ENCODE results near the gene CFAP97D2.

CFAP97D2 gene

DNA sequence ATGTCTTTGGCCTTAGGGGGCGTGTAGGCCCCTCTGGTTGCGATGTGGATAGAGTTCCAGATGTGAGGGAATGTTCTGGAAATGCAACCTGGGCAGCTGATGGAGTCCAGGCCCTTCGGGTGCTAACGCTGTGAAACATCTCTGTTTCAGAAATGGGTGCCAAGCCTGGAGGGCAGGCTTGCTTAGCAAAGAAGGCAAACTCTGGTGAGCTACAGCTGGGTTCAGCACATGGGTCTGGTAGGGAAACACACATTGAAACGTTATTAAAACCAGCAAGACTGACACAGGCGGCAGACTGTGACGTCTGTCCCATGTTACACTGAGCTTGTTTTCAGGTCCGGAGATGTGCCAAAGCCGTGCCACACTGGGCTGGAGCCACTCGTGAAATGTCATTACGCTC is 47.0 kb downstream of the CFAP97D2 start:
- no peak for TF ChIP-seq CTCF (IDR thresholded peaks at IDR 0.05; ENCODE audit: low read depth, low read length, poor library complexity, severe bottlenecking)
- H4K20me1 ChIP-seq (ENCODE audit: control insufficient read depth, insufficient read depth, low read depth, low read length) = no peaks in the 10 kb centered on the region; the same call in 1 of the 2 replicates
- H3K27me3 ChIP-seq (ENCODE audit: control insufficient read depth, low read length) = peaks cover 36% of the 10 kb centered on the region
- no peak overlapping the region for H3K4me2 ChIP-seq (ENCODE audit: low read length)
- peaks cover 4% of the 10 kb centered on the region; the same call in 1 of the 2 replicates for H3F3A ChIP-seq (ENCODE audit: control insufficient read depth, insufficient read depth)
- H3K9me2 ChIP-seq (replicated peaks; ENCODE audit: control insufficient read depth, low read length) = no peaks in the 10 kb centered on the region
- H3K4me1 ChIP-seq (ENCODE audit: control insufficient read depth, low read length) = peaks cover 24% of the 10 kb centered on the region
- no peaks in the 10 kb centered on the region for H3K79me2 ChIP-seq (ENCODE audit: control insufficient read depth, low read length)
- no peaks in the 10 kb centered on the region for H3K36me3 ChIP-seq (ENCODE audit: control insufficient read depth, low read length)
- H3K9me3 ChIP-seq (ENCODE audit: control insufficient read depth, insufficient read depth, low read length) = no peaks in the 10 kb centered on the region
- no peak overlapping the region for H3K4me3 ChIP-seq (ENCODE audit: low read length)
- no peak overlapping the region for H3K27ac ChIP-seq (ENCODE audit: low read depth, low read length)

DNA sequence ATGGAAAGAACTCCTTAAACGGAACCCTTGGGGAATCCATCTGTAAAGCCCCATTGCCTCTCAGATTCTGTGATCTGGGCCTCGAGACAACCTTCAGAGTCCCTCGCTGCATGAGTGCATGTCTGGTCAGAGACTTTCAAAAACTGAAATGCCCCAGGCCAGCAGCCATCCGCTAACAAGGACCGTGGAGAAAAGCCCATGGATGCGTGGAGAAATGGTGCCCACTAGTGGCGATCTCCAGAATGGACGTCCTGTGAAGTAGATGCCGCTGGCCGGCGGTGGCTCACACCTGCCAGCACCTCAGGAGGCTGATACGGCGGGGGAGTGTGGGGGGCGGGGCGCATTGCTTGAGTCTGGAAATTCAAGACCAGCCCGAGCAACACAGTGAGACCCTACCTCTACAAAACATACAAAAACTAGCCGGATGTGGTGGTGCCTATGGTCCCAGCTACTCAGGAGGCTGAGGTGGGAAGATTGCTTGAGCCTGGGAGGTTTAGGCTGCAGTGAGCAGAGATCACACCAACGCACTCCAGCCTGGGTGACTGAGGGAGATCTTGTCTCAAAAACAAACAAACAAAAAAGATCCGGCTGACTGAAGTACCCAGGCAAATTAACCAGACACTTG is 47.8 kb downstream of the CFAP97D2 start:
- Histone ChIP-seq H3K4me2 (ENCODE audit: low read length) (no peak overlapping the region), H3K9me2 (replicated peaks; ENCODE audit: control insufficient read depth, low read length) (no peaks in the 10 kb centered on the region), H3K79me2 (ENCODE audit: control insufficient read depth, low read length) (no peaks in the 10 kb centered on the region), H3F3A (ENCODE audit: control insufficient read depth, insufficient read depth) (peaks cover 4% of the 10 kb centered on the region; the same call in 1 of the 2 replicates), H3K4me1 (ENCODE audit: control insufficient read depth, low read length) (peaks cover 19% of the 10 kb centered on the region), H3K27me3 (ENCODE audit: control insufficient read depth, low read length) (peaks cover 36% of the 10 kb centered on the region), H4K20me1 (ENCODE audit: control insufficient read depth, insufficient read depth, low read depth, low read length) (no peaks in the 10 kb centered on the region; the same call in 1 of the 2 replicates), H3K27ac (ENCODE audit: low read depth, low read length) (no peak overlapping the region), H3K9me3 (ENCODE audit: control insufficient read depth, insufficient read depth, low read length) (no peaks in the 10 kb centered on the region), H3K4me3 (ENCODE audit: low read length) (no peak overlapping the region), H3K36me3 (ENCODE audit: control insufficient read depth, low read length) (no peaks in the 10 kb centered on the region)
- TF ChIP-seq CTCF (IDR thresholded peaks at IDR 0.05; ENCODE audit: low read depth, low read length, poor library complexity, severe bottlenecking) (peak; percentile 85), EZH2phosphoT487 (IDR thresholded peaks at IDR 0.05; ENCODE audit: borderline replicate concordance, low read length) (no peak)

DNA sequence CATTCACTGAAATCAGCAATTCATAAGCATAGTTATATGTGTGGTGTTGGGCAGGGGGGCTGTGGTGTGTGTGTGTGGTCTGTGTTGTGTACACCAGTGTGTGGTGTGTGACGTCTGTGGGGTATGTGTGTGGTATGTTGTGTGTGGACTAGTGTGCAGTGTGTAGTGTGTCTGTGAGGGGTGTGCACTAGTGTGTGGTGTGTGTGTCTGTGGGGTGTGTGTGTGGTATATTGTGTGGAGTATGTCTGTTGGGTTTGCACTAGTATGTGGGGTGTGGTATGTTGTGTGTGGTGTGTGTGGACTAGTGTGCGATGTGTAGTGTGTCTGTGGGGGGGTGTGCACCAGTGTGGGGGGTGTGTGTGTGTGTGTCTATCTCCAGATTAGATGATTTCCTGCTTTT is 48.5 kb downstream of the CFAP97D2 start:
- no peaks in the 10 kb centered on the region; the same call in 1 of the 2 replicates for H4K20me1 ChIP-seq (ENCODE audit: control insufficient read depth, insufficient read depth, low read depth, low read length)
- no peaks in the 10 kb centered on the region for H3K9me2 ChIP-seq (replicated peaks; ENCODE audit: control insufficient read depth, low read length)
- no peaks in the 10 kb centered on the region for H3K36me3 ChIP-seq (ENCODE audit: control insufficient read depth, low read length)
- H3K9me3 ChIP-seq (ENCODE audit: control insufficient read depth, insufficient read depth, low read length) = no peaks in the 10 kb centered on the region
- H3F3A ChIP-seq (ENCODE audit: control insufficient read depth, insufficient read depth) = peaks cover 4% of the 10 kb centered on the region; the same call in 1 of the 2 replicates
- peaks cover 11% of the 10 kb centered on the region for H3K4me1 ChIP-seq (ENCODE audit: control insufficient read depth, low read length)
- no peak overlapping the region for H3K27ac ChIP-seq (ENCODE audit: low read depth, low read length)
- peaks cover 36% of the 10 kb centered on the region for H3K27me3 ChIP-seq (ENCODE audit: control insufficient read depth, low read length)
- H3K4me2 ChIP-seq (ENCODE audit: low read length) = no peak overlapping the region
- H3K79me2 ChIP-seq (ENCODE audit: control insufficient read depth, low read length) = no peaks in the 10 kb centered on the region
- H3K4me3 ChIP-seq (ENCODE audit: low read length) = no peak overlapping the region
- TF ChIP-seq EZH2phosphoT487 (IDR thresholded peaks at IDR 0.05; ENCODE audit: borderline replicate concordance, low read length) = no peak
- no peak for TF ChIP-seq CTCF (IDR thresholded peaks at IDR 0.05; ENCODE audit: low read depth, low read length, poor library complexity, severe bottlenecking)

All from DOHH2 (cell line).